ENCODE results near the gene CREB1.

GRCh38 chr2:207503234-207503633, 26.5 kb upstream of the CREB1 start:
- TF ChIP-seq CTCF (IDR thresholded peaks at IDR 0.05) (no peak), POLR2A (IDR thresholded peaks at IDR 0.05) (no peak)
